ENCODE data around the gene HSH2D.
"Not testable (repeated sequence)": the region's sequence is repeated elsewhere in the genome, so short reads cannot be mapped to it uniquely, and the experiment has no call there.

The HSH2D gene

DNA sequence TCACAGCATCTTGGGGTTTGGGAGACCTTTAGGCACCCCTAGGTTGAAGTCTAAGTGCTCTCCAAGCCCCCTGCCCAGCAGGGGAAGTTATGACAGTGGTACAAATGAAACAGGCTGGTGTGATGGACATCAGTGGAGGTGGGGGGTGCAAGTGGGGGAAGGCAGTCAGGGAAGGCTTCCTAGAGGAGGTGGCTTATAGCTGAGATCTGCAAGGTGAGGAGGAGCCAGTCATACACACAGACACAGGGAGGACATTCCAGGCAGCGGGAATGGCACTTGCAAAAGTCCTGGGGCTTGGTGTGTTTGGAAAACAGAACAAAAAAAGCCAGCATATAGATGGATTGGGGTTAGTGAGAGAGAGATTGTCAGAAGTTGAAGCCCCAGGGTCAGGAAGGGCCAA is 11.6 kb downstream of the HSH2D start:
- DNase-seq (ENCODE audit: low read depth in 2 of 2), result no peak

DNA sequence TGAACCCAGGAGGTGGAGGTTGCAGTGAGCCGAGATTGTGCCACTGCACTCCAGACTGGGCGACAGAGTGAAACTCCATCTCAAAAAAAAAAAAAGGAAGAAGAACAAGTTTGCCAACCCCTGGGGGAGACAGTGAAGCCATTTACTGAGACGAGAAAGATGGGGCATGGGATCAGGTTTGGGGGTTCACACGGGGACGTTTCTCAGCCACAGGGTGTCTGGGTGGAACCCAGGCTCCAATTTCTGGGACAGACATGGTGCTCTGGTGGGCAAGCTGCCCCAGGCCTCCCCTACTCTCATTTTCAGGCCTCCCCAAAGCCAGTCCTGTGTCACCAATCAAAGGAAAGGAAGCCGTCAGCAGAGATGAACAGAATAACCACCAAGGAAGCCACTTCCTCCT is 13.4 kb downstream of the HSH2D start:
- no peak for DNase-seq (ENCODE audit: low read depth in 2 of 2)

DNA sequence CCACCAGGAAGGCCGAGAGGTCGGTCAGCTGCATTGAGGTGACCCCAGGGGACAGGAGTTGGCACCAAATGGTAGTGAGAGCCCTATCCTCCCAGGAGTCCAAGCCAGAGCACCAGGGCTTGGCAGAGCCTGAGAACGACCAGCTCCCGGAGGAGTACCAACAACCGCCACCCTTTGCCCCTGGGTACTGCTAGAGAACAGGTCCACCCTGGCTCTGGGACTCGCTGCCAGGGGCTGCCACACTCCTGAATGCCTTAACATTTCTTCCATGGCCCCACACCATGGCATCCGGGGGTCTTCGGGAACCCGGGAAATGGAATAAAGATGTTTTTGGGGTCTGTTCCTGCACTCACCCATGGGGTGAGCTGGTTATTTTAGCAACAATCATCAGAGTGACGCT is 14.1 kb downstream of the HSH2D start:
- DNase-seq (ENCODE audit: low read depth in 2 of 2), result no peak

DNA sequence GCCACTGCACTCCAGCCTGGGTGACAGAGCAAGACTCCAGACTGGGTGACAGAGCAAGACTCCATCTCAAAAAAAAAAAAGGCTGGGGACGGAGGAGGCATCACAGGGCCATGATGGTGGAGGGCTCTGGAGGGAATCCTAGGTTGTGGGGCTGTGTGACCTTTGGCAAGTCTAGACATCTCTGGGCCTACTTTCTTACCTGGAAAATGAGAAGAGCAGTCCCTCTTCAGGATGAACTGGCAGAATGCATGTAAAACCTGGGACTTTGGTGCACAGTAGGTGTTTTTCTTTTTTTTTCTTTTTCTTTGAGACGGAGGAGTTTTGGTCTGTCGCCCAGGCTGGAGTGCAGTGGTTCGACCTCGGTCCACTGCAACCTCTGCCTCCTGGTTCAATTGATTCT is 16.2 kb downstream of the HSH2D start:
- no peak for DNase-seq (ENCODE audit: low read depth in 2 of 2)

DNA sequence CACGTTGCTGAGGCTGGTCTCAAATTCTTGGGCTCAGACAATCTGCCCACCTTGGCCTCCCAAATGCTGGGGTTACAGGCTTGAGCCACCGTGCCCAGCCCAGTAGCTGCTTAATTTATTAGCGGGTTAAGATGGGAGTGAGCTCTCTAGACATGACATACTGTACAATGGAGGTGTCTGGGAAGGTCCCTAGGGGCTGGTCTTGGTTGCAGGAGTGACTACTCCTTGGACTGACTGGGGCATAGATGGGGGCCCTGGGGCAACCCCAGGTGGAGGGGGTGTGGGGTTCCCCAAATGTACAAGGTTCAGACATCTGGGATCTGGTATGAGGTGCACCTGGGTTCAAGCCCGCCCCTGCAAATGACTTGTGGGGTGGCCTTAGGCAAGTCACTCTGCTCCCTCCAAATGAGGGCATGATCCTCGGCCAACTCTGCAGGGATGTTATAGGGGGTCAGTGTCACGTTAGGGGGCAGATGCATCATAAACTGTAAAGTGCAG is 17.0 kb downstream of the HSH2D start:
- no peak for DNase-seq (ENCODE audit: low read depth in 2 of 2)

DNA sequence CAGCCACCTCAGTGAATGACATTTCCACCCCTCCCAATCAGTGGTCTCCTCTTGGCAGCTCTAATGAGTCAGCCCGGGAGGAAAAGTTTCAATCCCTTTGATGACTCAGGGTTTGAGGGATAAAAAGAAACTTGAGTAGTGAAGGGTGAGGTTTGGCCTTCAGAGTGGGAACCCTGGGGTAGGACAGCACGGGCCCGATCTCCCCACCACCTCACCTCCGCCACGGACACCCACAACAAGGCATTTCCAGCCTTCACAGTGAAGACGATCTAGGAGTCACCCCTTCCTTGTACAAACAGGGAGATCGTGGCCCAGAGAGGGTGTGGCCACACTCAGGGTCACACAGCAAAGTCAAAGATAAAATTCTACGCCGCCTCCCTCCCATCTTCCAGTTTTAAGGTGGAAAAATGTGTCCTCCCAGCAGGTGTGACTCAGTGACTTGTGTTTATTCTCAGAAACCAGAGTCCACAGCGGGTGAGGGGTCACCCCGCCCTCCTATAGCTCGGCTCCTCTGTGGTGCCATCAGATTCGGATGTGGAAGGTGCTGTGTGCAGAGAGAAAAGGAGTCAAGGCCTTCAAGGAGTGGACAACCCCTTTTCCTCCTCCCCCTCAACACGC is 17.6 kb downstream of the HSH2D start:
- DNase-seq (ENCODE audit: low read depth in 2 of 2), result no peak

DNA sequence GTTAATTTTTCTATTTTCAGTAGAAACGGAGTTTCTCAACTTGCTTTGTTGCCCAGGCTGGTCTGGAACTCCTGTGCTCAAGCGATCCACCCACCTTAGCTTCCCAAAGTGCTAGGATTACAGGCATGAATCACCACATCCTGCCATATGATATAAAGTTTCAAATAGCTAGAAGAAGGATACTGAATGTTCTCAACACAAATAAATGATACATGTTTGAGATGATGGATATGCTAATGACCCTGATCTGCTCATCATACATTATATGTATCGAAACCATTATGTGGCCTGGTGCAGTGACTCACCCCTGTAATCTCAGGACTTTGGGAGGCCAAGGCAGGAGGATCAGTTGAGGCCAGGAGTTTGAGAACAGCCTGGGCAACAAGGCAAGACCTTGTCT is 18.4 kb downstream of the HSH2D start:
- DNase-seq (ENCODE audit: low read depth in 2 of 2), result no peak

DNA sequence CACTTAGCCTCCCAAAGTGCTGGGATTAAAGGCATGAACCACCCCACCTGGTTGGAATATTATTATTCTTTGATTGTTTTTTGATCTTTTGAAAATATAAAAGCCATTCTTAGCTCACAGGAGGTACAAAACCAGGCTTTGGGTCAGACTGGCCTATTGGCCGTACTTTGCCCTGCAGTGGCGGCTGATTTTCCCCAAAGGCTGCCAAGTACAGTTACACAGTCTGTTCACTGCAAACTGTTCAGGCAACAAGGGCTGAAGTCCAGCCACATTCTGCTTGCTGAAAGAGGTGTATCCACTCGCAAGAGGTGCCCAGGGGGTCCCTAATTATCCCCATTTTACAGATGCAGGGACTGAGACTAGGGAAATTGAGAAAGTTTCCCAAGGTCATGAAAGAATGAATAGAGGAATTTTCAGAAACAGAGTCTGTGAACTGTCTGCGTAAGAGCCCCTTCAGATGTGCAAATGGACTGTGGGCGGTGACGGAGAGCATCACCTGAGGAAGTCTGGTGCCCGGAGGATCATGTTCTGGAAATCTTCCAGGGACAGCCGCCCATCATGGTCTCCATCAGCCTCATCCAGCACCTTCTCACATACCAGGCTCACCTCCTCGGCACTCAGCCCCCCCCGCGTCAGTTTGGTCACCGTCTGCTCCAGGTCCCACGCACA is 20.9 kb downstream of the HSH2D start:
- DNase-seq (ENCODE audit: low read depth in 2 of 2), result no peak

DNA sequence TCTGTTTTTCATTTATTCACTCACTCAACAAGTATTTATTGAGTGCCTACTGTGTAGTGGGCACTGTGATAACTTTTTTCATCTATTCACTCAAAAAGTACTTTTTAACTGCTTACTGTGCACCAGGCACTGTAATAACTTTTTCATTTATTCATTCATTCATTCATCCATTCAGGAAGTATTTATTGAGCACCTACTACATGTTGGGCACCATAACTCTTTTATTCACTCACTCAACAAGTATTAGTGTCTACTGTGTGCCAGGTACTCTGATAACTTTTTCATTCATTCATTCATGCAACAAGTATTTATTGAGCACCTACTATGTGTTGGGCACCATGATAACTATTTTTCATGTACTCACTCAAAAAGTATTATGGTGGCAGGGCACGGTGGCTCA is 22.9 kb downstream of the HSH2D start:
- no peak for DNase-seq (ENCODE audit: low read depth in 2 of 2)

DNA sequence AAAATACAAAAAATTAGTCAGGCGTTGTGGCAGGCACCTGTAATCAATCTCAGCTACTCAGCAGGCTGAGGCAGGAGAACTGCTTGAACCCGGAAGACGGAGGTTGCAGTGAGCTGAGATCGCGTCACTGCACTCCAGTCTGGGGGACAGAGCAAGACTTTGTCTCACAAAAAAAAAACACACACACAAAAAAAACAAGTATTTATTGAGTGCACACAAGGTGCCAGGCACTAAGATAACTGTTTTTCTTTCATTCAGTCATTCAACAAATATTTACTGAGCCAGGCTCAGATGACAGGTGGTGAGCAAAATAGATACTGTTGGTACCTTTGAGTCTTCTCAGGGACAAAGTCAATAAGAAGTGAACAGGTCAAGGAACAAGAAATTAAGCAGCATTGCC is 23.6 kb downstream of the HSH2D start:
- DNase-seq (ENCODE audit: low read depth in 2 of 2), result no peak

DNA sequence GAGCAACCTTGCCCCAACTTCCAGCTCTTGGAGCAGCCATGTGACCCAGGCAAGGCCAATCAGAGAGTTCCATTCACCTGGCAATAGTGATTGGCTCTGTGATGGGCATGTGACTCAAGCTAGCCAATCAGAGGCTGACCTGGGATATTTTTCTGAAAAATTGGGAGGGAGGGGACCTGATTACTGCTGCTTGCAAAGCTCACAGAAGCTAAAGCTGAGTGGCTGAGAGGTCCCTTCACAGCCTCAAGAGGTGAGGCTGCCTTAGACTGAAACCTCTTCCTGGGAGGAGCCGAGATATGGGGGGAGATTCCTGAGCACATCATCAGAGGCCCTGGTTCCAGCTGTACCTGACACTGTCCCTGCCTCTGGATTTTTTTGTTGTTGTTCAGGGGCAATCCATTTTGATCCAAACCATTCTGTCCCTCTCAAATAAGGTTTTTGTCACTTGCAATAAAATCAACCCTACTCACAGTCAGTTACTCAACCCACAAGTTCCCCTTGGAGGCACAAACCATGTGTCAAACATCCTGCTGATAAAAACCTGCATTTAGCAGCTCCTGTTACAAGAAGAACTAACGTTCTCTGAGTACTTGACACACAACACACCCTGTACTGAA is 25.1 kb downstream of the HSH2D start:
- no peak for DNase-seq (ENCODE audit: low read depth in 2 of 2)

DNA sequence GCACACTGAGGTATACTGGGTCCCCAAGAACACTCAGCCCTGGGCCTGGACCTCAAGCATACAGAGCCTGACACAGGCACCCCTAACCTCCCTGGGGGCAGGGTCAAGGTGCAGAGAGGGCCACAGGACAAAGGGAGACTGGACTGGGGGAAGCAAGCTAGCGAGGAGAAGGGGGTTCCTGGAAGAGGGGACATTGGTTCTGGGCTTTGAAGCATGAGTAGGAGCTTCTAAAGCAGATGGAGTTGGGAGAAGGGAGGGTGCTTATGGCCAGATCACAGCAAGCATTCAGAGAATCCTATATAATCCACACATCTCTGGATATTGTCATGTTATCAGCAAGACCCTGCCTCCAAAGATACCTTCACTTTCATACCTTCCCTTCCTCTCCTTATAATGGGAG is 26.6 kb downstream of the HSH2D start:
- no peak for DNase-seq (ENCODE audit: low read depth in 2 of 2)

DNA sequence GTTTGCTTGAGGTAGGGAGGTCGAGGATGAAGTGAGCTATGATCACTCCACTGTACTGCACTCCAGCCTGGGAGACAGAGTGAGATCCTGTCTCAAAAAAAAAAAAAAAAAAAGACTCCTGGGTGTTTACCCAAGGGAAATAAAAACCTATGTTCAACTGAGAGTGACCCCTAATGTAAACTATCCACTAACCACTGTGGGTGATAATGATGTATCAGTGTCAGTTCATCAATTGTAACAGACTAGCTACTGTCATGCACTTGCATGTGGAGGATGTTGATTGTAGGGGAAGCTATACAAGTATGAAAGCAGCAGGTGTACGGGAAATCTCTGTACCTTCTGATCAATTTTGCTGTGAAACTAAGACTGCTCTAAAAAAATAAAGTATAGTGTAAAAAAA is 32.5 kb downstream of the HSH2D start:
- DNase-seq (ENCODE audit: low read depth in 2 of 2), result no peak

DNA sequence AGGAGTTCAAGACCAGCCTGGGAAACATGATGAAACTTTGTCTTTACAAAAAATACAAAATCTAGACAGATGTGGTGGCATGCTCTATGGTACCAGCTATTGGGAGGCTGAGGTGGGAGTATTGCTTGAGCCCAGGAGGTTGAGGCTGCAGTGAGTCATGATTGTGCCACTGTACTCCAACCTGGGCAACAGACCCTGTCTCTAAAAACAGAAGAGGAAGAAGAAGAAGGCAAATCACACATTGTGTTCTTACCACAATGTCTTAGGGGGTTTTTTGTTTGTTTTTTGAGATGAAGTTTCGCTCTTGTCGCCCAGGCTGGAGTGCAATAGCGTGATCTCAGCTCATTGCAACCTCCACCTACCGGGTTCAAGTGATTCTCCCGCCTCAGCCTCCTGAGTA is 35.4 kb downstream of the HSH2D start:
- not testable (repeated sequence) for DNase-seq (ENCODE audit: low read depth in 2 of 2)

DNA sequence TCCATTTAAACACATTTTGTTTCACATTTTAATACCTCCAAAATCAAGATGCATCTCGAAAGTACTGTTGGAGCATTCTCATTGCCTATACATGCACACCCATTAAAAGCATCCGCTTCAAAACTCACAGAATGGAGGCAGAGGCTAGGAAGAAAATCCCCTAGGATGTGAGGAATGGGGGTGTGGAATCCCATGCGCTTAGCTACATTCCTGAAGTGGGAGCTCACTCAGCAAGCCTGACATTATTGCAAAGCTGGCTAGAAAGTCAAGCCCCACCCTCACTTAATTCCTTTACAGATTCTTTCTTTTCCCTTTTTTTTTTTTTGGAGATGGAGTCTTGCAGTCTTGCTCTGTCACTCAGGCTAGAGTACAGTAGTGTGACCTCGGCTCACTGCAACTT is 37.1 kb downstream of the HSH2D start:
- DNase-seq (ENCODE audit: low read depth in 2 of 2), result no peak

DNA sequence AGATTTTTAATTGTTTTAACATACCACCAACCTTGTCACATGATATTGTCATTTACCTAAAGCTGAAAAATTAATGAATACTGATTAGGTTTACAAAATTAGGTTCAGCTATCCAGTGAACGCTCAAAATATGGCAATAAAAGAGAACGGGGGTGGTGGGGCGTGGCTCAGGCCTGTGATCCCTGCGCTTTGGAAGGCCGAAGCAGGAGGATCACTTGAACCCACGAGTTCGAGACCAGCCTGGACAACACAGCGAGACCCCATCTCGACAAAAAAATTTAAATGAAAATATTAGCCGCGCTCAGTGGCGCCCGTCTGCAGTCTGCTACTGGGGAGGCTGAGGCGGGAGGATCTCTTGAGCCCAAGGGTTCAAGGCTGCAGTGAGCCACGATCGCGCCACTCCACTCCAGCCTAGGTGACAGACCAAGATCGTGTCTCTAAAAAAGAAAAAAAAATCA is 41.2 kb downstream of the HSH2D start:
- DNase-seq (ENCODE audit: low read depth in 2 of 2), result no peak

DNA sequence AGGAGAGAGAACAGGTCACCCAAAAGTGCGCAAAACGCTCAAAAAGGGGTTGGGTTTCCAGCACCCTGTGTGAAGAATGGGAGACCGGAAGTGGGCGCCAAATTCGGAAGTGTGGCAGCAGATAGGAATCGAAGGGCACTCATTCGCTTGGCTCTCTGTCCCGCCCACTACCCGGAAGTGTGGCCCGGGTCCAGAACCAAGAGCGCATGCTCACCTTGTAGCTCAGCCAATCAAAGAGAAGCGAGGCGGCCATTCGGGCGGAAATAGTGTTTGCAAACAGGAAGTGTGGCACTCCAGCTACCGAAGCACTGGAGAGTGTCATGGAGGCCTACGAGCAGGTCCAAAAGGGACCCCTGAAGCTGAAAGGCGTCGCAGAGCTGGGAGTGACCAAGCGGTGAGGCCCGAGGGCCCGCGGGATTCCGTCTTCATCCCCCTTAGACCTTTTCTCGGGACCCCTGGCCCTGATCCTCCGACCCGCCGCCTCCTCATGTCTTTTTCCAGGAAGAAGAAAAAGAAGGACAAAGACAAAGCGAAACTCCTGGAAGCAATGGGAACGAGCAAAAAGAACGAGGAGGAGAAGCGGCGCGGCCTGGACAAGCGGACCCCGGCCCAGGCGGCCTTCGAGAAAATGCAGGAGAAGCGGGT is 41.8 kb downstream of the HSH2D start, which contains the start of gene FAM32A:
TSS of gene FAM32A (plus strand) at position 288 of the 645 bp plus-strand sequence. CDS start at position 321, 33 bp downstream.
- DNase-seq (ENCODE audit: low read depth in 2 of 2), result peak; percentile 92 to 97

DNA sequence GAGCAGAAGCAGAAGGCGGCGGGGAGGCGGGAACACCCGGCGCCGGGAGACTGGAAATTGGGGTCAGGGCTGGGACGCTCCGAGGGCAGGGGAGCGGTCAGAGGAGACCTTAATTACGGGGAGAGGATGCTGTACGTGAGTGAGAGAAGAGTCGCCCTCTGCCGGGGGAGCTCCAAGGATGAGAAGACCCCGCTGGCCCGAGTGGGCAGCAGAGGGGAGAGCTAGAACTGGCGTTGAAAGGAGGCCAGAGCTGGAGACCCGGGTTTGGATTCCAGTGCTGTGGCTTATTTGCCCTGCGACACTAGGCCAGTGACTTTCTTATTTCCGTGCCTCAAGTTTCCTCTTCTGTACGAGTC is 42.3 kb downstream of the HSH2D start:
- DNase-seq (ENCODE audit: low read depth in 2 of 2), result peak in 1 of 2 donors; percentile 31

DNA sequence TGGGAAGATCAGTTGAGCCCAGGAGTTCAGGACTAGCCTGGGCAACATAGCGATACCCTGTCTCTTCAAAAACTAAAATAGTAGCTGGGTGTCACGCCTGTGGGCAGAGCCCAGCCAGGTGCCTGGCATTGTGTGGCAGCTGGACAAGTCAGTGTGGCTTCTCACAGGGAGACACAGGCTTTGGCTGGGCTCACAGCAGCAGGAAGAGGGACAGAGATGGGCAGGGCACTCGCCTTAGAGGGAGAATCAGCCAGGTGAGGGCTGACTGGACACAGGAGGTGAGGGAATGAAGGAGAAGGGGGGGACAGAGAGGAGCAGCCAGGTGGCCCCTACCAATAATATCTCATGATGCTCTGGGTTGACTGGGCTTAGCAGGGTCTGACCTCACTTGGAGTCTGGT is 45.0 kb downstream of the HSH2D start:
- no peak for DNase-seq (ENCODE audit: low read depth in 2 of 2)

DNA sequence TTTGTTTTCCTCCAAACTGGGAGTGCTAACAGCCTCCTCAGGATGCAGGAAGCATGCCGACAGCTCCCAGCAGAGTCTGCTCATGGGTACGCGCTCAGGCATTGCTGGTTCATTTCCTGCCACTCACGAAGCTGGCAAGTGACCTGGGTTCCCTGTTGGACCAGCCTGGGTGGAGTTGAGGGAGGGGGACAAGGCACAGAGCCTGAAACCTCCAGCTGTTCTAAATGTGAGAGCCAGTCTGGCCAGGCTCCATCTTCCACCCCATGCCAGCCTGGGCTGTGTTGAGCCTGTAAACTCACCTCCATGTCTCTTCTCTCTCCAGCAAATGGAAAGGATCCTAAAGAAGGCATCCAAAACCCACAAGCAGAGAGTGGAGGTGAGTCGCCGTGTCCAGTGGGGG is 46.7 kb downstream of the HSH2D start:
- no peak for DNase-seq (ENCODE audit: low read depth in 2 of 2)

DNA sequence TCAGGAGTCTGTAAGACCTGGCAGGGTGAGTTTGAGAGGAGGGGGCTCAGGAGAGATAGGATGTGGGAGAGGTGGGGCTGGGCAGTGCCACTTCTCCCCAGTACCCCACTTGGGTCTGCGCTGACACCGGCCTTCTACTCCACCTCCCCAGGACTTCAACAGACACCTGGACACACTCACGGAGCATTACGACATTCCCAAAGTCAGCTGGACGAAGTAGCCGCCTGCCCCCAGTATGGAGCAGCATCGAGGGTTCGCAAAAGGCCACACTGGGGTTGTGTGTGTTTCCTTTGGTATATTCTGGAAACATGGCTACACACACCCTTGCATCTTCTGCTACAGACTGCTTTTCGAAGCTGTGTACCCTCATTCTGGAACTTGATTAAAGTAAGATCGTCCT is 47.3 kb downstream of the HSH2D start:
- DNase-seq (ENCODE audit: low read depth in 2 of 2), result no peak

DNA sequence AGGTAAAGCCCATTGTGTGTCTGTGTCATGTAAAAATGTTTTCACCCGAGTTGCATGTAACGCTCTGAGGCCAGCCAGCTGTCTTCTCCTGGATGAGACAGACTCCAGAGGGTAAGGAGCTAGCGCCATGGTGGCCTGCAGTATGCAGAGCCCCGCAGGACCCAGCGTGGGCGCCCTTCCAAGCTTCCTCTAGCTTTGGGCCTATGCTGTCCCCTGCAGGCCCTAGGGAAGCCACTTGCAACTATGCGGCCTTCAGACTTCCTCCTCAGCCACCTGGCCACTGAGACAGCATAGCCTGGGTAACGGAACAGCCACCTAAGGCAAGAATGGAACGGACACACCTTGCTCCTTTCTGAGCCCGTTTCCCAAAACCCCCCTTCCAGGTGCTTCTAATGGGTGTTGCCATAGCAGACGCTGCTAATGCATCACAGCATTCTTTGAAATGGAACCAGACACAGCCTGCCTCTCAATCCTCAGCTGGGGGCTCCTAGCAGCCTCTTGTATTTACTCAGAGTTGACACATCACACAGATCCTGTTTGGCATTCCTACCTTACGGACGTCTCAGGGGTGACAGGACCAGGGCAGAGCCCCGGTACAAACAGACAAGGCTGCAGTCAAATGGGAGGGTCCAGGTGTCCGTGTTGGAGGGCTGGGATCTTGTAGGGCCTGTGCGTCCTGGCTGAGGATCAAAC is 47.9 kb downstream of the HSH2D start:
- DNase-seq (ENCODE audit: low read depth in 2 of 2), result no peak
